GM23338 (cell line): ENCODE measurements around the gene RBMXL2. TPM values are rescaled to one million over a fixed set of nuclear protein-coding genes. Genes with fewer than 3 reads are reported as not detected.

Source experiments
- ATAC-seq: fragments of 200-7000 bp; cut with Tn5 transposase; 3 replicates; pipeline ENCODE4 v1.9.1; 2020
- DNase-seq: peaks from one replicate; pipeline ENCODE4 v3.0.0-alpha.2; 2015; ENCODE audit warnings: low spot score
- H2AFZ ChIP-seq: fragments of 200-600 bp; sonication (generic); 2 replicates; pipeline ENCODE4 v1.8.0; 2016; ENCODE audit warnings: antibody characterized with exemption, mild to moderate bottlenecking, moderate library complexity
- H3F3A ChIP-seq: fragments of 200-600 bp; sonication (generic); replicated peaks from 2 replicates; pipeline ENCODE4 v1.8.0; 2017; ENCODE audit warnings: antibody characterized with exemption, mixed run types, low read depth
- H3K27ac ChIP-seq: fragments of 200-600 bp; sonication (generic); 2 replicates; pipeline ENCODE4 v1.6.1; 2016; ENCODE audit warnings: low read depth
- H3K27me3 ChIP-seq: fragments of 200-600 bp; sonication (generic); 2 replicates; pipeline ENCODE4 v1.8.0; 2016; ENCODE audit warnings: mild to moderate bottlenecking, mixed run types, moderate library complexity; ENCODE audit not compliant: insufficient read depth
- H3K36me3 ChIP-seq: fragments of 200-600 bp; sonication (generic); 2 replicates; pipeline ENCODE4 v1.8.0; 2016; ENCODE audit warnings: mild to moderate bottlenecking; ENCODE audit not compliant: insufficient read depth
- H3K4me1 ChIP-seq: fragments of 200-600 bp; sonication (generic); 2 replicates; pipeline ENCODE4 v1.8.0; 2016; ENCODE audit warnings: mild to moderate bottlenecking, moderate library complexity; ENCODE audit not compliant: insufficient read depth
- H3K4me2 ChIP-seq: fragments of 200-600 bp; sonication (generic); 2 replicates; pipeline ENCODE4 v1.7.1; 2017; ENCODE audit warnings: mixed run types
- H3K4me3 ChIP-seq: fragments of 200-600 bp; sonication (generic); 2 replicates; pipeline ENCODE4 v1.6.1; 2016; ENCODE audit warnings: mixed run types
- H3K79me2 ChIP-seq: fragments of 200-600 bp; sonication (generic); replicated peaks from 2 replicates; pipeline ENCODE4 v1.8.0; 2017; ENCODE audit warnings: mild to moderate bottlenecking; ENCODE audit not compliant: insufficient read depth
- H3K9me2 ChIP-seq: fragments of 200-600 bp; sonication (generic); 2 replicates; pipeline ENCODE4 v1.8.0; 2017; ENCODE audit not compliant: insufficient read depth
- H4K20me1 ChIP-seq: fragments of 200-600 bp; sonication (generic); replicated peaks from 2 replicates; pipeline ENCODE4 v1.8.0; 2017; ENCODE audit warnings: mild to moderate bottlenecking; ENCODE audit not compliant: insufficient read depth
- H3K27ac Mint-ChIP-seq: 2 replicates; pipeline ENCODE4 v1.8.0; 2020; ENCODE audit warnings: inconsistent platforms, mild to moderate bottlenecking, moderate library complexity, mixed read lengths
- H3K27me3 Mint-ChIP-seq: 3 replicates; pipeline ENCODE4 v1.8.0; 2022; ENCODE audit warnings: low read depth, mild to moderate bottlenecking, moderate library complexity, mixed read lengths, inconsistent platforms; ENCODE audit not compliant: insufficient read depth, poor library complexity
- H3K36me3 Mint-ChIP-seq: 3 replicates; pipeline ENCODE4 v1.8.0; 2021; ENCODE audit warnings: low read depth, mild to moderate bottlenecking, inconsistent platforms, moderate library complexity, mixed read lengths
- H3K4me1 Mint-ChIP-seq: 3 replicates; pipeline ENCODE4 v1.8.0; 2020; ENCODE audit warnings: mild to moderate bottlenecking, inconsistent platforms, mixed read lengths
- H3K4me3 Mint-ChIP-seq: 3 replicates; pipeline ENCODE4 v1.8.0; 2021; ENCODE audit warnings: moderate library complexity, mild to moderate bottlenecking, inconsistent platforms, mixed read lengths
- H3K9me3 Mint-ChIP-seq: 3 replicates; pipeline ENCODE4 v1.8.0; 2020; ENCODE audit warnings: moderate library complexity, mild to moderate bottlenecking, inconsistent platforms, mixed read lengths
- CTCF ChIP-seq, 2 experiments: fragments of 200-600 bp in 1 of 2; sonication (generic) in 1 of 2; conservative IDR thresholded peaks; 2 replicates each; pipeline versions ENCODE4 v1.5.1 to v1.6.1; 2016 to 2017; ENCODE audit warnings: antibody characterized with exemption in 2 of 2, low read depth in 2 of 2, mild to moderate bottlenecking in 2 of 2, moderate library complexity in 1 of 2
- JUNB ChIP-seq: IDR thresholded peaks from one replicate; pipeline ENCODE4 v1.6.1; 2016; ENCODE audit warnings: antibody characterized with exemption; ENCODE audit not compliant: unreplicated experiment
- ZNF462 ChIP-seq: fragments of 250-450 bp; sonication (Bioruptor Pico); IDR thresholded peaks from 2 replicates; pipeline ENCODE4 v1.5.0; 2020; ENCODE audit warnings: mild to moderate bottlenecking, moderate library complexity
- long read RNA-seq: library from polyadenylated mRNA; unstranded; transcript quantifications from one replicate; pipeline ENCODE4 v2.0.0, GENCODE V29; 2020; ENCODE audit not compliant: unreplicated experiment
- polyA plus RNA-seq: library from polyadenylated mRNA; unstranded; fragments of >200 nt; fragmentation: Nextera tagmentation; extraction: Ambion mirVana; gene quantifications from 2 replicates; pipeline ENCODE4 v1.2.1, GENCODE V29; 2016
- total RNA-seq: library from RNA; depleted of rRNA; stranded (reverse); fragments of >200 nt; shearing (Covaris generic); gene quantifications from 2 replicates; pipeline ENCODE4 v1.2.3, GENCODE V29; 2014; rRNA removed

RBMXL2 gene
- total RNA-seq (0.17 TPM in 1 of 2 replicates, not detected in the other), polyA plus RNA-seq (not detected in 2 replicates)
- long read RNA-seq = 0 reads

DNA sequence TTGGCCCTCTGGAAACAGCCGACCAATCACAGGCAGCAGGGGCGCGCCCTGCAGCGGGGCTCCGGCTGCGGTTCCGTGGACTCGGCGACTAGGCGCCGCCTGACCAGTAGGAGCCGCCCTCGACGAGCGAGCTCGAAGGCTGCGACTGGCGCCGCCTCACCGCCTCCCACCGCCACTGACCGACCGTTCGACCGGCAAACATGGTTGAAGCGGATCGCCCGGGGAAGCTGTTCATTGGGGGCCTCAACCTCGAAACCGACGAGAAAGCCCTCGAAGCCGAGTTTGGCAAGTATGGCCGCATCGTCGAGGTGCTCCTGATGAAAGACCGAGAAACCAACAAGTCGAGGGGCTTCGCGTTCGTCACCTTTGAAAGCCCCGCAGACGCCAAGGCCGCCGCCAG is at the start of gene RBMXL2:
Gene RBMXL2 (plus strand): TSS at position 78 of the 400 bp plus-strand sequence. CDS start 123 bp downstream, at position 201.
- TF ChIP-seq ZNF462 (CRISPR knock-in tag) (no peak), JUNB (no peak), CTCF (conservative IDR thresholded peaks at IDR 0.05; ENCODE audit: low read depth in 2 of 2) (peak in 1 of 2 experiments; percentile 13; a peak in 1 of 4 replicates)
- H3K27me3 Mint-ChIP-seq = no peaks in the 10 kb centered on the region
- H3K4me1 Mint-ChIP-seq = no peaks in the 10 kb centered on the region
- ATAC-seq (no peak), DNase-seq (peak; percentile 30)
- Histone ChIP-seq H3K36me3 (no peaks in the 10 kb centered on the region), H3K27ac (no peak within 1 kb of the TSS), H3K4me3 (no peak within 1 kb of the TSS), H4K20me1 (no peaks in the 10 kb centered on the region), H3K27me3 (no peaks in the 10 kb centered on the region), H3K79me2 (no peaks in the 10 kb centered on the region), H3K4me1 (no peaks in the 10 kb centered on the region), H3F3A (no peaks in the 10 kb centered on the region), H2AFZ (no peak within 1 kb of the TSS), H3K4me2 (no peak within 1 kb of the TSS), H3K9me2 (no peaks in the 10 kb centered on the region; the same call in 1 of the 2 replicates)
- H3K36me3 Mint-ChIP-seq = no peaks in the 10 kb centered on the region; the same call in 2 of the 3 replicates
- peaks cover 15% of the 10 kb centered on the region; the same call in 2 of the 3 replicates for H3K9me3 Mint-ChIP-seq
- H3K4me3 Mint-ChIP-seq = no peak within 1 kb of the TSS
- no peak within 1 kb of the TSS for H3K27ac Mint-ChIP-seq
